ENCODE data around the gene ASB10. TPM values are rescaled to one million over a fixed set of nuclear protein-coding genes. Genes with fewer than 3 reads are reported as not detected.

The ASB10 gene
- total and polyA plus RNA-seq, 2 of the 8 experiments (the other 6 are each of a cell fraction or from before 2014, with no cell fraction given), result not detected

GRCh38 chr7:151191544-151191943, 4.5 kb upstream of the ASB10 start:
- Histone ChIP-seq H2BK12ac (ENCODE audit: low read depth, low read length) (no peak overlapping the region), H3K56ac (replicated peaks; ENCODE audit: insufficient read length, low read depth, low read length) (no peak overlapping the region), H3K4ac (replicated peaks; ENCODE audit: insufficient read length, low read depth, low read length) (no peak overlapping the region), H3K4me2 (ENCODE audit: insufficient read depth in 1 of 2, low read depth in 2 of 2, low read length in 2 of 2) (no peak overlapping the region), H3K23ac (ENCODE audit: insufficient read length) (no peak overlapping the region), H2BK15ac (ENCODE audit: low read length) (no peak overlapping the region), H4K8ac (ENCODE audit: extremely low read depth, insufficient read depth, low read length) (no peak overlapping the region), H4K20me1 (replicated peaks in 1 of 2; ENCODE audit: control insufficient read depth in 1 of 2, insufficient read depth in 2 of 2, low read length in 2 of 2) (no peaks in the 10 kb centered on the region), H3K4me3 (ENCODE audit: extremely low read depth in 1 of 4, insufficient read depth in 2 of 4, low read depth in 3 of 4, low read length in 4 of 4) (no peak overlapping the region), H3K36me3 (ENCODE audit: control insufficient read depth in 2 of 4, insufficient read depth in 4 of 4, low read length in 3 of 4) (no peaks in the 10 kb centered on the region), H2AK5ac (ENCODE audit: low read depth, low read length) (no peak overlapping the region), H3K9ac (replicated peaks in 1 of 4; ENCODE audit: extremely low read depth in 1 of 4, low read depth in 3 of 4, low read length in 3 of 4) (no peak overlapping the region), H2BK5ac (ENCODE audit: low read depth, low read length) (no peak overlapping the region), H4K5ac (ENCODE audit: insufficient read length, low read depth, low read length) (no peak overlapping the region), H3K27me3 (replicated peaks in 1 of 4; ENCODE audit: control insufficient read depth in 3 of 4, extremely low read depth in 1 of 4, insufficient read depth in 3 of 4, low read length in 3 of 4) (peaks cover 0 to 10% (median 0%) of the 10 kb centered on the region in 4 experiments; a peak in 2 of 7 replicates), H2BK120ac (replicated peaks; ENCODE audit: low read depth, low read length) (no peak overlapping the region), H3K4me1 (replicated peaks in 1 of 4; ENCODE audit: control insufficient read depth in 3 of 4, insufficient read depth in 4 of 4, low read length in 3 of 4) (peaks cover 0 to 3% (median 2%) of the 10 kb centered on the region in 4 experiments; a peak in 2 of 7 replicates), H4K91ac (replicated peaks; ENCODE audit: insufficient read length, low read length) (no peak overlapping the region), H2AFZ (ENCODE audit: low read length) (no peak overlapping the region), H3K18ac (ENCODE audit: extremely low read depth, low read length) (no peak overlapping the region), H3K27ac (ENCODE audit: low read depth, low read length) (no peak overlapping the region), H3K9me3 (ENCODE audit: insufficient read depth in 2 of 2, low read depth in 1 of 2, low read length in 1 of 2) (no peaks in the 10 kb centered on the region), H3K79me1 (ENCODE audit: low read depth, low read length) (no peaks in the 10 kb centered on the region), H2BK20ac (ENCODE audit: low read length) (no peak overlapping the region), H3K14ac (ENCODE audit: insufficient read length) (no peak overlapping the region), H3K79me2 (ENCODE audit: control insufficient read depth in 1 of 2, insufficient read depth in 2 of 2, low read length in 2 of 2) (no peaks in the 10 kb centered on the region), H3K23me2 (ENCODE audit: low read depth, low read length) (no peaks in the 10 kb centered on the region)
- POLR2A ChIA-PET (ENCODE audit: partially characterized antibody), result interaction anchor here (1.3 kb wide), 1 partner anchor 19 kb away, joined by 3 read pairs; the partner anchor contains the start of gene H2BK1
- DNase-seq (ENCODE audit: low read depth in 1 of 2, low spot score in 2 of 2), result no peak
- FAIRE-seq, result no peak
- WGBS, 2 experiments (ENCODE audit: extremely low coverage in 1 of 2, insufficient coverage in 1 of 2, insufficient read length in 1 of 2, insufficient replicate concordance in 2 of 2, low coverage in 1 of 2, low lambda C conversion rate in 2 of 2, missing lambda C conversion rate in 1 of 2), result 94% methylated on average over 12 of the region's 12 CpGs; no CpG with 5 or more reads in 1 of the 2 experiments
- CTCF ChIA-PET (ENCODE audit: partially characterized antibody), result interaction anchor here (0.9 to 2.0 kb wide), 5 partner anchors 9 to 68 kb away, joined by 3 to 5 read pairs (median 4); no protein-coding TSS in a partner anchor
- TF ChIP-seq CBX8 (IDR thresholded peaks at IDR 0.05; ENCODE audit: borderline replicate concordance, low read depth, low read length) (no peak), ATF2 (IDR thresholded peaks at IDR 0.05; ENCODE audit: low read length) (no peak), BCL11A (IDR thresholded peaks at IDR 0.05; ENCODE audit: low read depth in 2 of 2, low read length in 2 of 2) (no peak), USF2 (IDR thresholded peaks at IDR 0.05; ENCODE audit: low read length) (no peak), SIN3A (conservative IDR thresholded peaks at IDR 0.05 in 1 of 2, IDR thresholded peaks at IDR 0.05 in 1 of 2; ENCODE audit: low read depth in 1 of 2, low read length in 2 of 2) (no peak), GTF2F1 (IDR thresholded peaks at IDR 0.05; ENCODE audit: borderline replicate concordance, low read depth, low read length) (no peak), EGR1 (IDR thresholded peaks at IDR 0.05; ENCODE audit: borderline replicate concordance, low read depth, low read length) (no peak), NRF1 (IDR thresholded peaks at IDR 0.05; ENCODE audit: low read depth, low read length) (no peak), SP1 (IDR thresholded peaks at IDR 0.05; ENCODE audit: low read depth, low read length) (no peak), TBP (IDR thresholded peaks at IDR 0.05; ENCODE audit: low read depth, low read length) (no peak)
